IMR-90 (cell line): ENCODE results near the gene SSR4. TPM values are rescaled to one million over a fixed set of nuclear protein-coding genes. Genes with fewer than 3 reads are reported as not detected.

Source experiments
- MXI1 ChIP-seq: IDR thresholded peaks from 2 replicates; pipeline ENCODE4 v1.6.1; 2012; ENCODE audit warnings: low read depth, mild to moderate bottlenecking, low read length, moderate library complexity, borderline replicate concordance
- USF2 ChIP-seq: fragments of 150-350 bp; IDR thresholded peaks from 2 replicates; pipeline ENCODE4 v1.6.1; 2017; ENCODE audit warnings: mild to moderate bottlenecking, antibody characterized with exemption, low read length, low read depth
- polyA plus RNA-seq, 3 experiments: library from polyadenylated mRNA; depleted of rRNA; stranded (reverse); fragments of >200 nt; gene quantifications; 2 replicates each; pipeline ENCODE4 v1.2.3, GENCODE V29; 2012; ENCODE audit warnings: low replicate concordance in 1 of 3
- total RNA-seq: library from RNA; depleted of rRNA; stranded (reverse); fragments of >200 nt; gene quantifications from 2 replicates; pipeline ENCODE4 v1.2.3, GENCODE V29; 2012

Gene SSR4
- total and polyA plus RNA-seq, 2 of the 4 experiments (the other 2 are of a cell fraction): 141 to 480 TPM

GRCh38 chrX:153765138-153766079, 29.1 kb upstream of the SSR4 start (continued):
- no peak for TF ChIP-seq USF2
- TF ChIP-seq MXI1: no peak
